NK-92 (cell line): ENCODE results near the gene GALNT6.

Experiments used
- DNase-seq: peaks from one replicate; lab custom pipeline; 2025; ENCODE audit not compliant: unreplicated experiment; lab: John Stamatoyannopoulos, UW

The GALNT6 gene

GRCh38 chr12:51382173-51382572, 9.0 kb downstream of the GALNT6 start:
- no peak for DNase-seq

- no peak for DNase-seq
Measured at GRCh38 chr12:51381226-51382079, 9.8 kb downstream of the GALNT6 start.

- DNase-seq: no peak
Measured at GRCh38 chr12:51379571-51379970, 11.6 kb downstream of the GALNT6 start.

GRCh38 chr12:51378749-51379148, 12.5 kb downstream of the GALNT6 start:
- DNase-seq: no peak

- DNase-seq: no peak
Measured at GRCh38 chr12:51377099-51377984, 13.9 kb downstream of the GALNT6 start.

GRCh38 chr12:51374856-51375255, 16.4 kb downstream of the GALNT6 start:
- no peak for DNase-seq

GRCh38 chr12:51374361-51374760, 16.8 kb downstream of the GALNT6 start:
- DNase-seq: no peak

GRCh38 chr12:51373187-51373586, 18.0 kb downstream of the GALNT6 start:
- DNase-seq: no peak

GRCh38 chr12:51372021-51372420, 19.2 kb downstream of the GALNT6 start:
- DNase-seq: no peak

GRCh38 chr12:51371295-51371953, 19.8 kb downstream of the GALNT6 start:
- no peak for DNase-seq

GRCh38 chr12:51370667-51371066, 20.5 kb downstream of the GALNT6 start:
- DNase-seq: no peak

GRCh38 chr12:51369581-51369980, 21.6 kb downstream of the GALNT6 start:
- no peak for DNase-seq

GRCh38 chr12:51368640-51369517, 22.3 kb downstream of the GALNT6 start:
- DNase-seq: peak; percentile 53

GRCh38 chr12:51365276-51365675, 25.9 kb downstream of the GALNT6 start:
- no peak for DNase-seq

- no peak for DNase-seq
Measured at GRCh38 chr12:51364001-51364400, 27.2 kb downstream of the GALNT6 start.

- no peak for DNase-seq
Measured at GRCh38 chr12:51362747-51363342, 28.4 kb downstream of the GALNT6 start.

GRCh38 chr12:51362307-51362706, 28.9 kb downstream of the GALNT6 start:
- DNase-seq: no peak

- no peak for DNase-seq
Measured at GRCh38 chr12:51361161-51362016, 29.8 kb downstream of the GALNT6 start.

GRCh38 chr12:51360315-51360714, 30.9 kb downstream of the GALNT6 start:
- no peak for DNase-seq
